ENCODE measurements around the gene IL18BP. TPM values are rescaled to one million over a fixed set of nuclear protein-coding genes. Genes with fewer than 3 reads are reported as not detected.

Gene IL18BP
- total and polyA plus RNA-seq, 2 of the 13 experiments (the other 11 are each of a cell fraction or from before 2014, with no cell fraction given), result 4.1 to 12.8 TPM

DNA sequence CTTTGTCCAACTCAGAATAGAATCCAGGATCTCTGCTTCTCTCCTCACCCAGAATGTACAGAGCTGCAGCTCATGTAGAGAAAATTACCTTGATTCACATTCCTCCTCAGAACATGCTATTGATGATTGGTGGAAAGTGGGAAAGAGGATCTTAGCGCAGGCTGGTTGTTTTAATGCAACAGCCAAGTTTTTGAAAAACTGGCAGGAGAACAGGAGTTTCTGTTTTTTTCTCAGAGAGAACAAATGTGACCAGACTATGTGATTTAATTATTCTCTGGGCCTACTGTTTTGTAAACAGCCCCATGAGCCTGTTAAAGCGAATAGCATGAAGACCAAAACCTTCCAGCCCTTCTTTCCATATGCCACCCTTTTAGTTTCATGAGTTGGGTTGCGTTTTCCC, 19.1 kb upstream of the IL18BP start (continued):
- TF ChIP-seq, protein P1, sequence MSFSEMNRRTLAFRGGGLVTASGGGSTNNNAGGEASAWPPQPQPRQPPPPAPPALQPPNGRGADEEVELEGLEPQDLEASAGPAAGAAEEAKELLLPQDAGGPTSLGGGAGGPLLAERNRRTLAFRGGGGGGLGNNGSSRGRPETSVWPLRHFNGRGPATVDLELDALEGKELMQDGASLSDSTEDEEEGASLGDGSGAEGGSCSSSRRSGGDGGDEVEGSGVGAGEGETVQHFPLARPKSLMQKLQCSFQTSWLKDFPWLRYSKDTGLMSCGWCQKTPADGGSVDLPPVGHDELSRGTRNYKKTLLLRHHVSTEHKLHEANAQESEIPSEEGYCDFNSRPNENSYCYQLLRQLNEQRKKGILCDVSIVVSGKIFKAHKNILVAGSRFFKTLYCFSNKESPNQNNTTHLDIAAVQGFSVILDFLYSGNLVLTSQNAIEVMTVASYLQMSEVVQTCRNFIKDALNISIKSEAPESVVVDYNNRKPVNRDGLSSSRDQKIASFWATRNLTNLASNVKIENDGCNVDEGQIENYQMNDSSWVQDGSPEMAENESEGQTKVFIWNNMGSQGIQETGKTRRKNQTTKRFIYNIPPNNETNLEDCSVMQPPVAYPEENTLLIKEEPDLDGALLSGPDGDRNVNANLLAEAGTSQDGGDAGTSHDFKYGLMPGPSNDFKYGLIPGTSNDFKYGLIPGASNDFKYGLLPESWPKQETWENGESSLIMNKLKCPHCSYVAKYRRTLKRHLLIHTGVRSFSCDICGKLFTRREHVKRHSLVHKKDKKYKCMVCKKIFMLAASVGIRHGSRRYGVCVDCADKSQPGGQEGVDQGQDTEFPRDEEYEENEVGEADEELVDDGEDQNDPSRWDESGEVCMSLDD (CRISPR knock-in tag; IDR thresholded peaks at IDR 0.05; ENCODE audit: borderline replicate concordance), result no peak
- no peak for TF ChIP-seq ELF1 (CRISPR knock-in tag; IDR thresholded peaks at IDR 0.05)
- TF ChIP-seq SIX4 (CRISPR knock-in tag; IDR thresholded peaks at IDR 0.05), result no peak
- TF ChIP-seq ZFP37 (CRISPR knock-in tag; IDR thresholded peaks at IDR 0.05; ENCODE audit: borderline replicate concordance), result no peak
- TF ChIP-seq CHD4 (IDR thresholded peaks at IDR 0.05; ENCODE audit: borderline replicate concordance, low read length), result no peak
- no peak for TF ChIP-seq TBX2 (CRISPR knock-in tag; IDR thresholded peaks at IDR 0.05; ENCODE audit: borderline replicate concordance)

DNA sequence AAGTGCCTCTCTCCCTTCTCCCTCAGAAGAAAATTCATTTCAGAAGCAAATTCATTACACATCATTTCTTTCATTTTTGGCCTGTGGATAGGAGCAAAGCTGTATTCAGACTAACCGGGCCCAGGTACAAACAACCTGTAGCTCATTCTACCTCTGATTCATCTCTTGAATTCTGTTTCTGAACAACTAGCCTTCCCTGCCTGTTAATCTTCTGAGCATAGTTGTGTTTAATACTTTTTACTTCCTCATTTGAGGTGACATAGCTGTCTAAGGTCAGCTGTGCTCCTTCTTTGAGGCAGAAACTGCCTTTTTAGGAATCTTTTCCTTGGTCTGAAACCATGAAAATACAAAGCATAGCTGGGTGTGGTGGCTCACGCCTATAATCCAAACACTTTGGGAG, 12.6 kb upstream of the IL18BP start:
- Histone ChIP-seq H2AFZ (ENCODE audit: low read length) (no peak overlapping the region), H3K4me3 (replicated peaks in 1 of 3; ENCODE audit: insufficient read depth in 1 of 3, low read depth in 2 of 3, low read length in 3 of 3) (no peak overlapping the region), H3K9me3 (ENCODE audit: low read length) (no peaks in the 10 kb centered on the region), H3K79me2 (ENCODE audit: insufficient read depth, low read length) (no peaks in the 10 kb centered on the region), H3K4me2 (ENCODE audit: low read depth, low read length) (no peak overlapping the region), H3K27me3 (ENCODE audit: control insufficient read depth in 1 of 2, insufficient read depth in 2 of 2, low read length in 2 of 2) (no peaks in the 10 kb centered on the region), H4K20me1 (ENCODE audit: insufficient read depth, low read length) (no peaks in the 10 kb centered on the region), H3K9ac (ENCODE audit: insufficient read depth, low read depth, low read length) (no peak overlapping the region), H3K4me1 (ENCODE audit: insufficient read depth, low read length) (no peaks in the 10 kb centered on the region), H3K27ac (ENCODE audit: extremely low read length, insufficient read depth, low read length) (no peak overlapping the region), H3K36me3 (replicated peaks in 1 of 2; ENCODE audit: control insufficient read depth in 1 of 2, insufficient read depth in 2 of 2, low read length in 2 of 2) (peaks cover 19 to 47% of the 10 kb centered on the region in 2 experiments)
- BruUV-seq (replicated peaks), result no TSS peak
- TF ChIP-seq SPEN (CRISPR knock-in tag; IDR thresholded peaks at IDR 0.05; ENCODE audit: low read depth), result no peak
- in situ Hi-C loops (cut with HindIII; ENCODE audit: extremely low pct_ligation_motif_present, low pct_unique_long_range_greater_than_20kb), result no loop called here
- FAIRE-seq (no peak), ATAC-seq (no peak), DNase-seq (ENCODE audit: low spot score) (no peak)
- POLR2A ChIA-PET, result no interaction called here
- WGBS (ENCODE audit: low lambda C conversion rate), result 100% methylated on average over 2 of the region's 2 CpGs
- CTCF ChIA-PET (ENCODE audit: low intra/inter-chr PET ratio, low total read pairs), result no interaction called here
- intact Hi-C loops (cut with micrococcal nuclease; ENCODE audit: unreplicated experiment), result no loop called here
